ENCODE results near the gene WWOX.

Gene WWOX

DNA sequence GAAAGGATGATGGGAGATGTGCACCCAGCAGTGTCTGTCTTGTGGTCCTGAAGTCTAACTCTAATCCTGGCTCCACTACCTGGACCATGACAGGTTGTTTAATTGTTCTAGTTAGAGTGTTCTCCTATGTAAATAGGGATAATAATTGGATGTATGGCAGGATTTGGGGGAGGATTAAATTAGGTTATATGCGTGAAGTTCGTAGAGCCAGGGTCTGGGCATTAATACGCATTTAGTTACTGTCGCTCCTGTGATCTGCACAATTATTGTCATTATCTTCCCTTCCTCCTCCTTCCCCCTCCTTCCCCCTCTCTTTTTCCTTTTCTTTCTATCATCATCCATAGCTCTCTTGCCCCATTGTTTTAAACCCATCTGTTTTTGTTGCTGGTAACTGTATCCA, 210.3 kb downstream of the WWOX start:
- Histone ChIP-seq H2AK5ac (ENCODE audit: low read length) (no peak overlapping the region), H3K27ac (ENCODE audit: low read depth, low read length) (no peak overlapping the region), H4K8ac (ENCODE audit: low read depth, low read length) (no peak overlapping the region), H2BK5ac (ENCODE audit: low read depth, low read length, poor library complexity) (no peak overlapping the region), H3K23ac (ENCODE audit: low read length) (no peak overlapping the region), H2AFZ (ENCODE audit: insufficient read depth, low read length, poor library complexity) (no peak overlapping the region), H4K91ac (ENCODE audit: low read depth, low read length) (no peak overlapping the region), H3K79me1 (ENCODE audit: low read length) (peaks cover 2% of the 10 kb centered on the region), H3K9ac (ENCODE audit: low read length) (no peak overlapping the region), H3K27me3 (ENCODE audit: insufficient read depth, low read length) (no peaks in the 10 kb centered on the region), H3K4me1 (ENCODE audit: control insufficient read depth in 1 of 2, insufficient read depth in 2 of 2, low read length in 2 of 2) (peaks cover 13 to 20% of the 10 kb centered on the region in 2 experiments), H3K79me2 (ENCODE audit: control insufficient read depth, insufficient read depth, low read length, poor library complexity) (no peaks in the 10 kb centered on the region), H3K9me3 (ENCODE audit: insufficient read depth, low read depth, low read length) (no peaks in the 10 kb centered on the region), H2BK120ac (ENCODE audit: insufficient read depth, low read length, poor library complexity) (no peak overlapping the region), H3K4me2 (ENCODE audit: low read length) (no peak overlapping the region), H3K36me3 (ENCODE audit: control insufficient read depth in 1 of 2, insufficient read depth in 2 of 2, low read length in 2 of 2) (no peaks in the 10 kb centered on the region), H2BK12ac (ENCODE audit: low read length) (no peak overlapping the region), H3K4me3 (ENCODE audit: low read depth, low read length) (no peak overlapping the region), H3K18ac (ENCODE audit: low read length) (no peak overlapping the region), H3K14ac (ENCODE audit: low read length) (no peak overlapping the region), H4K12ac (ENCODE audit: low read depth, low read length) (no peak overlapping the region), H3K4ac (ENCODE audit: low read depth, low read length) (no peak overlapping the region)
- no peak for DNase-seq
- WGBS (ENCODE audit: extremely low coverage, insufficient coverage, insufficient read length) = 100% methylated on average over 2 of the region's 4 CpGs

DNA sequence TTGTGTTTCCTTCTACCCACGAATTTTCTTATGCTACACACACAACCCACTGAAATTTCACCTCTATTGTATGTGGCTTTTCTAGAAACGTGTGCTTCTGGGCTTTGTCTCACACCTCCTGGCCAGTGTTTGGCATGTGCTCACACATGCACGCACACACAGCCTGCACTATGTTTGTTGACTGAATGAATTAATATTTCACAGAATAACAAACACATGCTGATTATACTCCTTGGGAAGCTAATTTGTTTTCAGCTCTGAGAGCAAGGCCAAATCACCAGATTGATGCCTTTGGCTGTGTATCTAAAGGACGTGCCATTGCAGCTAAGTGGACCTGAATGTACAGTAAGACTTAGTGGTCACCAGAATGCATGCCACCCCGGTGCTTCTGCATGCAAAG, 210.7 kb downstream of the WWOX start:
- Histone ChIP-seq H3K9me3 (ENCODE audit: insufficient read depth, low read depth, low read length) (no peaks in the 10 kb centered on the region), H3K4me2 (ENCODE audit: low read length) (no peak overlapping the region), H3K4ac (ENCODE audit: low read depth, low read length) (no peak overlapping the region), H3K23ac (ENCODE audit: low read length) (no peak overlapping the region), H3K27ac (ENCODE audit: low read depth, low read length) (peak overlapping the region; percentile 51), H4K91ac (ENCODE audit: low read depth, low read length) (no peak overlapping the region), H2BK120ac (ENCODE audit: insufficient read depth, low read length, poor library complexity) (no peak overlapping the region), H2AK5ac (ENCODE audit: low read length) (no peak overlapping the region), H3K4me1 (ENCODE audit: control insufficient read depth in 1 of 2, insufficient read depth in 2 of 2, low read length in 2 of 2) (peaks cover 13 to 20% of the 10 kb centered on the region in 2 experiments), H2BK12ac (ENCODE audit: low read length) (no peak overlapping the region), H2AFZ (ENCODE audit: insufficient read depth, low read length, poor library complexity) (no peak overlapping the region), H3K36me3 (ENCODE audit: control insufficient read depth in 1 of 2, insufficient read depth in 2 of 2, low read length in 2 of 2) (no peaks in the 10 kb centered on the region), H3K14ac (ENCODE audit: low read length) (no peak overlapping the region), H3K9ac (ENCODE audit: low read length) (no peak overlapping the region), H3K27me3 (ENCODE audit: insufficient read depth, low read length) (no peaks in the 10 kb centered on the region), H3K79me2 (ENCODE audit: control insufficient read depth, insufficient read depth, low read length, poor library complexity) (no peaks in the 10 kb centered on the region), H3K18ac (ENCODE audit: low read length) (no peak overlapping the region), H4K8ac (ENCODE audit: low read depth, low read length) (no peak overlapping the region), H3K4me3 (ENCODE audit: low read depth, low read length) (no peak overlapping the region), H3K79me1 (ENCODE audit: low read length) (peaks cover 2% of the 10 kb centered on the region), H4K12ac (ENCODE audit: low read depth, low read length) (no peak overlapping the region), H2BK5ac (ENCODE audit: low read depth, low read length, poor library complexity) (peak overlapping the region; percentile 10)
- WGBS (ENCODE audit: extremely low coverage, insufficient coverage, insufficient read length) = no CpG with 5 or more reads among the region's 5 CpGs
- no peak for DNase-seq

GRCh38 chr16:78310990-78311561, 211.6 kb downstream of the WWOX start:
- Histone ChIP-seq H3K4ac (ENCODE audit: low read depth, low read length) (no peak overlapping the region), H3K79me2 (ENCODE audit: control insufficient read depth, insufficient read depth, low read length, poor library complexity) (no peaks in the 10 kb centered on the region), H3K27me3 (ENCODE audit: insufficient read depth, low read length) (no peaks in the 10 kb centered on the region), H3K9me3 (ENCODE audit: insufficient read depth, low read depth, low read length) (no peaks in the 10 kb centered on the region), H3K23ac (ENCODE audit: low read length) (no peak overlapping the region), H2BK5ac (ENCODE audit: low read depth, low read length, poor library complexity) (peak overlapping the region; percentile 11), H3K18ac (ENCODE audit: low read length) (no peak overlapping the region), H3K27ac (ENCODE audit: low read depth, low read length) (peak overlapping the region; percentile 51), H4K8ac (ENCODE audit: low read depth, low read length) (no peak overlapping the region), H3K36me3 (ENCODE audit: control insufficient read depth in 1 of 2, insufficient read depth in 2 of 2, low read length in 2 of 2) (no peaks in the 10 kb centered on the region), H3K79me1 (ENCODE audit: low read length) (peaks cover 2% of the 10 kb centered on the region), H4K91ac (ENCODE audit: low read depth, low read length) (peak overlapping the region; percentile 48), H2BK120ac (ENCODE audit: insufficient read depth, low read length, poor library complexity) (no peak overlapping the region), H3K4me1 (ENCODE audit: control insufficient read depth in 1 of 2, insufficient read depth in 2 of 2, low read length in 2 of 2) (peaks cover 13 to 20% of the 10 kb centered on the region in 2 experiments), H3K14ac (ENCODE audit: low read length) (no peak overlapping the region), H3K4me3 (ENCODE audit: low read depth, low read length) (no peak overlapping the region), H4K12ac (ENCODE audit: low read depth, low read length) (no peak overlapping the region), H3K4me2 (ENCODE audit: low read length) (peak overlapping the region; percentile 9), H2AK5ac (ENCODE audit: low read length) (no peak overlapping the region), H2AFZ (ENCODE audit: insufficient read depth, low read length, poor library complexity) (no peak overlapping the region), H3K9ac (ENCODE audit: low read length) (no peak overlapping the region), H2BK12ac (ENCODE audit: low read length) (no peak overlapping the region)
- no CpG with 5 or more reads among the region's 5 CpGs for WGBS (ENCODE audit: extremely low coverage, insufficient coverage, insufficient read length)
- no peak for DNase-seq

DNA sequence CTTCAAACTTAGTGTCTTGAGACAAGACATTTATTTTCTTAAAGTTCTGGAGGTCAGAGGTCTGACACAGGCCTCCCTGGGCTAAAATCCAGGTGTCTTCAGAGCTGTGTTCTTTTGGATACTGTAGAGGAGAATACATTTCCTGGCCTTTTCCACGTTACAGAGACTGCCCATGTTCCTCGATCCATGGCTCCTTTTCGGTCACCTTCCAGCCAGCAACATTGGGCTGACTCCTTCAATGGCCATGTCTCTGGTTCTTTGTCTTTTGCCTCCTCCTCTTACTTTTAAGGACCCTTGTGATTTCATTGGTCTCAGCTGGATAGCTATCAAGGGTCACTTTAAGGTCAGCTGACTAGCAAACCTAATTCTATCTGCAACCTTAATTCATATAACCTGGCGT, 212.4 kb downstream of the WWOX start:
- no peak overlapping the region for H2AK5ac ChIP-seq (ENCODE audit: low read length)
- peak overlapping the region; percentile 55 for H3K27ac ChIP-seq (ENCODE audit: low read depth, low read length)
- H3K79me1 ChIP-seq (ENCODE audit: low read length) = peaks cover 2% of the 10 kb centered on the region
- no peak overlapping the region for H3K4me2 ChIP-seq (ENCODE audit: low read length)
- no peak overlapping the region for H3K23ac ChIP-seq (ENCODE audit: low read length)
- no peak overlapping the region for H4K12ac ChIP-seq (ENCODE audit: low read depth, low read length)
- peaks cover 13 to 20% of the 10 kb centered on the region in 2 experiments for H3K4me1 ChIP-seq (ENCODE audit: control insufficient read depth in 1 of 2, insufficient read depth in 2 of 2, low read length in 2 of 2)
- WGBS (ENCODE audit: extremely low coverage, insufficient coverage, insufficient read length) = no CpG with 5 or more reads among the region's 4 CpGs
- no peaks in the 10 kb centered on the region for H3K36me3 ChIP-seq (ENCODE audit: control insufficient read depth in 1 of 2, insufficient read depth in 2 of 2, low read length in 2 of 2)
- no peak overlapping the region for H3K4ac ChIP-seq (ENCODE audit: low read depth, low read length)
- no peak overlapping the region for H4K91ac ChIP-seq (ENCODE audit: low read depth, low read length)
- H3K18ac ChIP-seq (ENCODE audit: low read length) = no peak overlapping the region
- peak overlapping the region; percentile 14 for H2BK120ac ChIP-seq (ENCODE audit: insufficient read depth, low read length, poor library complexity)
- H2BK12ac ChIP-seq (ENCODE audit: low read length) = peak overlapping the region; percentile 51
- no peaks in the 10 kb centered on the region for H3K27me3 ChIP-seq (ENCODE audit: insufficient read depth, low read length)
- H3K9me3 ChIP-seq (ENCODE audit: insufficient read depth, low read depth, low read length) = no peaks in the 10 kb centered on the region
- H2BK5ac ChIP-seq (ENCODE audit: low read depth, low read length, poor library complexity) = peak overlapping the region; percentile 57
- H3K79me2 ChIP-seq (ENCODE audit: control insufficient read depth, insufficient read depth, low read length, poor library complexity) = no peaks in the 10 kb centered on the region
- DNase-seq = no peak
- no peak overlapping the region for H3K14ac ChIP-seq (ENCODE audit: low read length)
- H2AFZ ChIP-seq (ENCODE audit: insufficient read depth, low read length, poor library complexity) = no peak overlapping the region
- H3K4me3 ChIP-seq (ENCODE audit: low read depth, low read length) = no peak overlapping the region
- H4K8ac ChIP-seq (ENCODE audit: low read depth, low read length) = no peak overlapping the region
- no peak overlapping the region for H3K9ac ChIP-seq (ENCODE audit: low read length)
